ENCODE results near the gene RPS23. TPM values are rescaled to one million over a fixed set of nuclear protein-coding genes. Genes with fewer than 3 reads are reported as not detected.
A peak's percentile ranks its signal among the peaks of the same experiment; 100 is the strongest.

Gene RPS23
- total RNA-seq, 2 donors from 2014 or later: 3,104 to 3,340 TPM

GRCh38 chr5:82244854-82245635 is 33.1 kb downstream of the RPS23 start:
- Mint-ChIP-seq H3K27ac (no peak overlapping the region), H3K36me3 (ENCODE audit: low read depth) (no peaks in the 10 kb centered on the region), H3K4me3 (no peak overlapping the region), H3K27me3 (no peaks in the 10 kb centered on the region), H3K4me1 (no peaks in the 10 kb centered on the region), H3K9me3 (peaks cover 12% of the 10 kb centered on the region)
- ATAC-seq (replicated peaks): no peak

DNA sequence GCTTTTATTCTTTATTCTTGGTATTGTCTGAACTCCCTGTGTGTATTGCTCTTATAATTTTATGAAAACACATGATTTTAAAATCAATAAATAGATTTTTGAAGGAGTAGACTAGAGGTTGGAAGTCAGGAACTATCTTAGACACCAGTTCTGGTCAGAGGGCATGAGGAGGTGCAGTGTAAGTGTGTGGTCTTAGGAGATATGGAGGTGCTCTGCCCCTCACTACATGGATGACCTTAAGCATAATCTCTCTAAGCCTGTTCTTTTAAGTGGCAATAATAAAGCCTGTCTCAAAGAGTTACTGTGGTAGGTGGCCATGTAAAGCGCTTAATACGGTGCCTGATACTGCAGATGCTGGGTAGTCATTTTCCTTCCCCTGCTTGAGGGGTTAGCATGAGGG is 34.0 kb downstream of the RPS23 start:
- Mint-ChIP-seq H3K27me3 (no peaks in the 10 kb centered on the region), H3K4me1 (no peaks in the 10 kb centered on the region), H3K4me3 (no peak overlapping the region), H3K36me3 (ENCODE audit: low read depth) (no peaks in the 10 kb centered on the region), H3K9me3 (peaks cover 12% of the 10 kb centered on the region), H3K27ac (no peak overlapping the region)
- no peak for ATAC-seq (replicated peaks)

GRCh38 chr5:82234885-82235284 is 43.3 kb downstream of the RPS23 start:
- H3K4me3 Mint-ChIP-seq: no peak overlapping the region
- ATAC-seq (replicated peaks): no peak
- no peaks in the 10 kb centered on the region for H3K27me3 Mint-ChIP-seq
- no peaks in the 10 kb centered on the region for H3K9me3 Mint-ChIP-seq
- H3K36me3 Mint-ChIP-seq (ENCODE audit: low read depth): no peaks in the 10 kb centered on the region
- no peak overlapping the region for H3K27ac Mint-ChIP-seq
- no peaks in the 10 kb centered on the region for H3K4me1 Mint-ChIP-seq

DNA sequence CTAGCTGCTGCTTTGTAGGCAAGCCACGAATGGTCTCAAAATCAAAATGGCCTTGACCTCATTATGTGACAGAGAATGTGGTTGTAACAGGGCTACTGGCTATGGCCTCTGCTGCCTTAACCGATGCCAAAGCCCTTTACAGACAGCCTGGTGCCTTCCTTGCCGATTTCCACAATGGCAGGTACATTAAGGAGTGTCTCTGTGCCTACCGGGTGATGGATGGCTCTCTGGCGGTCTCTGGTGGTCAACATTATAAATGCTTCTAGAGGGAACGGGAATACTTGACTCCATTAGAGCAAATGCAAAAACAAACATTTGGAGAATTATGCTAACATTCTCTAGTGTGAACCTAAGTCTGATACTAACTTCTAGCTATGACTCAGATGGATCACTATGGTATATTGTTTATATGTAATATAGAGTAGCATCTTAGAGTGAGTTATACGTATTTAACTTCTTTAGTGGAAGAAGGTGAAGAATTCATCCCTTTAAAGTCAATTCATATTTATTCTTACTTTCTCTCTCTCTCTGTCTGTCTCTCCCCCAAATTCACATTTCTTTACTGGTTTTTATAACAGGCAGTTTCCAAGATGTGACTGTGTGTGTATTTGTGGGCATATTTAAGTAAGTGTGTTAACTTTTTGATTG is 52.5 kb downstream of the RPS23 start:
- no peak overlapping the region for H3K27ac Mint-ChIP-seq
- no peaks in the 10 kb centered on the region for H3K4me1 Mint-ChIP-seq

More for the DNA sequence above, 52.5 kb downstream of the RPS23 start:
- H3K9me3 Mint-ChIP-seq: no peaks in the 10 kb centered on the region
- H3K4me3 Mint-ChIP-seq: no peak overlapping the region
- H3K36me3 Mint-ChIP-seq (ENCODE audit: low read depth): no peaks in the 10 kb centered on the region
- peak; percentile 84 for ATAC-seq (replicated peaks)
- no peaks in the 10 kb centered on the region for H3K27me3 Mint-ChIP-seq

Measured in activated T-helper 17 cell treated with anti-CD3 and anti-CD28 coated beads, Interleukin-2, amount 50 U/mL, for 72 hours (primary cell).